Hepatocyte (in vitro differentiated cells): ENCODE data around the gene CRACDL. TPM values are rescaled to one million over a fixed set of nuclear protein-coding genes. Genes with fewer than 3 reads are reported as not detected.

Source experiments
- DNase-seq: peaks from one replicate; pipeline ENCODE4 v3.0.0-alpha.2; 2016; ENCODE audit warnings: low spot score
- H2AFZ ChIP-seq: fragments of 200-600 bp; sonication (generic); 2 replicates; pipeline ENCODE4 v1.6.0; 2016; ENCODE audit warnings: antibody characterized with exemption, mild to moderate bottlenecking
- H3K27ac ChIP-seq: fragments of 200-600 bp; sonication (generic); 2 replicates; pipeline ENCODE4 v1.5.1; 2016; ENCODE audit warnings: mild to moderate bottlenecking
- H3K27me3 ChIP-seq: fragments of 200-600 bp; sonication (generic); 2 replicates; pipeline ENCODE4 v1.6.1; 2016
- H3K36me3 ChIP-seq: fragments of 200-600 bp; sonication (generic); replicated peaks from 2 replicates; pipeline ENCODE4 v1.5.1; 2016; ENCODE audit warnings: low read depth; ENCODE audit not compliant: insufficient read depth
- H3K4me1 ChIP-seq: fragments of 200-600 bp; sonication (generic); 2 replicates; pipeline ENCODE4 v1.5.1; 2016; ENCODE audit warnings: mild to moderate bottlenecking, moderate library complexity; ENCODE audit not compliant: insufficient read depth
- H3K4me2 ChIP-seq: fragments of 200-600 bp; sonication (generic); 2 replicates; pipeline ENCODE4 v1.6.0; 2016
- H3K4me3 ChIP-seq: fragments of 200-600 bp; sonication (generic); 2 replicates; pipeline ENCODE4 v1.5.1; 2016; ENCODE audit warnings: mild to moderate bottlenecking
- H3K79me2 ChIP-seq: fragments of 200-600 bp; sonication (generic); 2 replicates; pipeline ENCODE4 v1.6.0; 2017; ENCODE audit warnings: mild to moderate bottlenecking
- H3K9me2 ChIP-seq: fragments of 200-600 bp; sonication (generic); replicated peaks from 2 replicates; pipeline ENCODE4 v1.6.0; 2017; ENCODE audit warnings: mild to moderate bottlenecking; ENCODE audit not compliant: insufficient read depth
- H3K9me3 ChIP-seq: fragments of 200-600 bp; sonication (generic); 2 replicates; pipeline ENCODE4 v1.5.1; 2016; ENCODE audit warnings: low read depth, mild to moderate bottlenecking
- H4K20me1 ChIP-seq: fragments of 200-600 bp; sonication (generic); 2 replicates; pipeline ENCODE4 v1.6.0; 2016; ENCODE audit warnings: mild to moderate bottlenecking; ENCODE audit not compliant: insufficient read depth, poor library complexity, severe bottlenecking
- EZH2 ChIP-seq: fragments of 200-600 bp; sonication (generic); IDR thresholded peaks from 2 replicates; pipeline ENCODE4 v1.6.1; 2016; ENCODE audit warnings: antibody characterized with exemption, mild to moderate bottlenecking, borderline replicate concordance
- EZH2phosphoT487 ChIP-seq: fragments of 200-600 bp; sonication (generic); IDR thresholded peaks from one replicate; pipeline ENCODE4 v1.6.1; 2018; ENCODE audit warnings: antibody characterized with exemption, mild to moderate bottlenecking, low read depth, moderate library complexity; ENCODE audit not compliant: unreplicated experiment, severe bottlenecking
- WGBS: methylation state at CpG from one replicate; pipeline ENCODE4 v1.1.6; 2016; ENCODE audit warnings: low lambda C conversion rate; ENCODE audit errors: missing lambda C conversion rate; 5-methylcytosine and 5-hydroxymethylcytosine counted together
- polyA plus RNA-seq: library from polyadenylated mRNA; unstranded; fragments of >200 nt; fragmentation: Nextera tagmentation; extraction: Ambion mirVana; gene quantifications from 2 replicates; pipeline ENCODE4 v1.2.1, GENCODE V29; 2016
- total RNA-seq: library from RNA; depleted of rRNA; stranded (reverse); fragments of >200 nt; gene quantifications from 2 replicates; pipeline ENCODE4 v1.2.3, GENCODE V29; 2014
- TF ChIP-seq, protein P1 (sequence below): fragments of 200-600 bp; sonication (generic); IDR thresholded peaks from 2 replicates; pipeline ENCODE4 v1.5.1; 2016; ENCODE audit warnings: antibody characterized with exemption, mild to moderate bottlenecking; ENCODE audit not compliant: poor library complexity

CRACDL gene
- total and polyA plus RNA-seq, 2 experiments from 2014 or later, result 0.47 to 1.4 TPM

DNA sequence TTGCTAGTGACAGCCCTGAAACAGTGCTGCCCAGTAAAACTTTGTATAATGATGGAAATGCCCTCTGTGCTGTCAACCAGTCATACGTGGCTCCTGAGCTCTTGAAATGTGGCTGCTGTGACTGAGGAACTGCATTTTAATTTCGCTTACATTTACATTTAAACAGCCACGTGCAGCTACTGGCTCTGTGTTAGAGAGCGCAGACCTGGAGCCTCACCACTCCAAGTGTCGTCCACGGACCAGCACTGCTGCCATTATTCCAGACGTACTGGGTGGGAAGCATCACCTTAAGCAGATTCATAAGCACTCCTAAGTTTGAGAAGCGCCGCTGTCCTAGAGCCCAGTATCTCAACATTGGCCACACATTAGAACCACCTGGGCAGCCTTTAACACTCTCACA lies 128.1 kb downstream of the CRACDL start:
- H3K4me3 ChIP-seq, result no peak overlapping the region
- H3K4me1 ChIP-seq, result peaks cover 18% of the 10 kb centered on the region
- no peaks in the 10 kb centered on the region for H3K36me3 ChIP-seq
- no peaks in the 10 kb centered on the region for H3K79me2 ChIP-seq
- DNase-seq, result no peak
- WGBS, result 92% methylated on average over 9 of the region's 9 CpGs
- no peak overlapping the region for H3K4me2 ChIP-seq
- H2AFZ ChIP-seq, result no peak overlapping the region
- H3K27ac ChIP-seq, result no peak overlapping the region
- TF ChIP-seq, protein P1, sequence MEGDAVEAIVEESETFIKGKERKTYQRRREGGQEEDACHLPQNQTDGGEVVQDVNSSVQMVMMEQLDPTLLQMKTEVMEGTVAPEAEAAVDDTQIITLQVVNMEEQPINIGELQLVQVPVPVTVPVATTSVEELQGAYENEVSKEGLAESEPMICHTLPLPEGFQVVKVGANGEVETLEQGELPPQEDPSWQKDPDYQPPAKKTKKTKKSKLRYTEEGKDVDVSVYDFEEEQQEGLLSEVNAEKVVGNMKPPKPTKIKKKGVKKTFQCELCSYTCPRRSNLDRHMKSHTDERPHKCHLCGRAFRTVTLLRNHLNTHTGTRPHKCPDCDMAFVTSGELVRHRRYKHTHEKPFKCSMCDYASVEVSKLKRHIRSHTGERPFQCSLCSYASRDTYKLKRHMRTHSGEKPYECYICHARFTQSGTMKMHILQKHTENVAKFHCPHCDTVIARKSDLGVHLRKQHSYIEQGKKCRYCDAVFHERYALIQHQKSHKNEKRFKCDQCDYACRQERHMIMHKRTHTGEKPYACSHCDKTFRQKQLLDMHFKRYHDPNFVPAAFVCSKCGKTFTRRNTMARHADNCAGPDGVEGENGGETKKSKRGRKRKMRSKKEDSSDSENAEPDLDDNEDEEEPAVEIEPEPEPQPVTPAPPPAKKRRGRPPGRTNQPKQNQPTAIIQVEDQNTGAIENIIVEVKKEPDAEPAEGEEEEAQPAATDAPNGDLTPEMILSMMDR, result no peak
- TF ChIP-seq EZH2 (no peak), EZH2phosphoT487 (no peak)
- H3K9me3 ChIP-seq, result no peaks in the 10 kb centered on the region
- no peaks in the 10 kb centered on the region for H3K9me2 ChIP-seq
- H3K27me3 ChIP-seq, result no peaks in the 10 kb centered on the region
- H4K20me1 ChIP-seq, result no peaks in the 10 kb centered on the region

DNA sequence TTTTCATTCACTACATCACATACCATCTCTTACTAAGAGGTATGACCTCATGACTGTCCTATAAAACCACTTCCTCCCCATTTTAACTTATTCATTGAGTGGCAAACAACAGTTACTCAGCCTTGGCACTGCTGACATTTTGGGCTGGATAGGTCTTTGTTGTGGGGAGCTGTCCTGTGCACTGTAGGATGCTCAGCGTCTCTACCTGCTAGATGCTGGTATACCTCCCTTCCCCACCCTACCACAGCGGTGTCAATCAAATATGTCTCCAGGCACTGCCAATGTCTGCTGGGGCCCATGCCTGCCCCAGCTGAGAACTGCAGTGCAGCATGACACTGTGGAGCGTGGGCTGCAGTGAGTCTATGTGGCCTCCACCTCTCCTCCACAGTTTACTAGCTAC lies 128.8 kb downstream of the CRACDL start:
- Histone ChIP-seq H4K20me1 (no peaks in the 10 kb centered on the region), H3K9me3 (no peaks in the 10 kb centered on the region), H3K27me3 (no peaks in the 10 kb centered on the region), H3K9me2 (no peaks in the 10 kb centered on the region), H3K4me2 (no peak overlapping the region), H3K4me3 (no peak overlapping the region), H3K36me3 (no peaks in the 10 kb centered on the region), H3K4me1 (peaks cover 18% of the 10 kb centered on the region), H3K27ac (no peak overlapping the region), H3K79me2 (no peaks in the 10 kb centered on the region), H2AFZ (no peak overlapping the region)
- 94% methylated on average over 3 of the region's 3 CpGs for WGBS
- DNase-seq, result no peak
- TF ChIP-seq EZH2phosphoT487 (no peak), EZH2 (no peak)
- TF ChIP-seq, protein P1, result no peak

DNA sequence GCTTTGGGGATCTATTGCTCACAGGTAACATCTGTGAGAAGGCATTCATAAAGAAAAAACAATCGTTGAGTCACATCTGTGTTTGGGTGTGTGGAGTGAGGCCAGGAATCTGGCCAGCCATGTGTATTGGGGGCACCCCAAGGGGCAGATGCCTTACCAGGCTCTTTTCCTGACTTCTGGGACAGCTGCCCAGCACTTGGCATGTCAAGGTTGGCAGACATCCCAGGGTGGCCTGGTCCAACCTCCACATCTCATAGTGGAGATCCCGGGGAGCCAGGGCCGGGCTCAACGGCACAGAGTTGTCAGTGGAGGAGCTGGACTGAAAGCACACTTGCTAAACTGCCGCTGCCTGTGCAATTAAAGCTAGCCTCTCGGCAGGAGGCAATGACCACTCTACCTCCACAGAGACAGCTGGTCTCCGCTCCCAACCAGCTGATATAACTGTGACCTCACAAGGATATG lies 129.8 kb downstream of the CRACDL start:
- no peak overlapping the region for H2AFZ ChIP-seq
- TF ChIP-seq, protein P1, result no peak
- TF ChIP-seq EZH2 (no peak), EZH2phosphoT487 (no peak)
- peak; percentile 28 for DNase-seq

More for the DNA sequence above, 129.8 kb downstream of the CRACDL start:
- Histone ChIP-seq H3K79me2 (no peaks in the 10 kb centered on the region), H3K27ac (peak overlapping the region; percentile 23), H4K20me1 (no peaks in the 10 kb centered on the region), H3K4me1 (peaks cover 18% of the 10 kb centered on the region), H3K36me3 (no peaks in the 10 kb centered on the region), H3K4me2 (peak overlapping the region; percentile 33), H3K9me2 (no peaks in the 10 kb centered on the region), H3K4me3 (no peak overlapping the region), H3K9me3 (no peaks in the 10 kb centered on the region), H3K27me3 (no peaks in the 10 kb centered on the region)
- WGBS, result 72% methylated on average over 7 of the region's 7 CpGs
